ENCODE results near the gene SLC27A2. TPM values are rescaled to one million over a fixed set of nuclear protein-coding genes. Genes with fewer than 3 reads are reported as not detected.

SLC27A2 gene
- total RNA-seq, 1 experiment from 2014 or later = 8.1 TPM

DNA sequence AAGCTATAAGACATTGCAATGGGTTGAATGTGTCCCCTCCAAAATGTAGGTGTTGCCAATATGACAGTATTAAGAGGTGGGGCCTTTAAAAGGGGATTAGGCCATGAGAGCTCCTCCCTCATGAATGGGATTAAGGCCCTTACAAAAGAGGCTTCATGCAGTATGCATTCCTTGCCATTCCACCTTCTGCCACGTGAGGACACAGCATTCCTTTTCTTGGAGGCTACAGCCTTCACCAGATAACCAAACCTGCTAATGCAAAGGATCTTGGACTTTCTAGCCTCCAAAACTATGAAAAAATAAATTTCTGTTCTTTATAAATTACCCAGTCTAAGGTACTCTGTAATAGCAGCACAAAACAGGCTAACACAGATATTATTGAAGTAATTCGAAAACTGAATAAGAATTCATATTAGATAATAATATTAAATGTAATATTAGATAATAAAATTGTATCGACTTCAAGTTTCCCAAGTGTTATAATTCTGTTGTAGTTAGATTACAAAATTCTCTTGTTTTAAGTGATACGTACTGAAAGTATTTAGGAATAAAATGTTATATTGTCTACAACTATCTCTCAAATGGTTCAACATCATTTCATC lies 33.5 kb upstream of the SLC27A2 start:
- no peaks in the 10 kb centered on the region for H3K9me2 ChIP-seq (replicated peaks; ENCODE audit: low read length)
- H3K9me3 ChIP-seq (ENCODE audit: low read length) = no peaks in the 10 kb centered on the region
- H3F3A ChIP-seq (ENCODE audit: low read length, unreplicated experiment) = no peaks in the 10 kb centered on the region
- ChIA-PET POLR2A (ENCODE audit: unreplicated experiment) (no interaction called here), CTCF (interaction anchor here (0.6 to 2.3 kb wide), 2 partner anchors 168 to 169 kb away, joined by 4 to 23 read pairs; no protein-coding TSS in a partner anchor)
- ATAC-seq (peak; percentile 72), DNase-seq (peak; percentile 75)
- H3K4me2 ChIP-seq (ENCODE audit: low read length) = no peak overlapping the region
- H3K4me3 ChIP-seq (ENCODE audit: low read length) = no peak overlapping the region
- H4K20me1 ChIP-seq (ENCODE audit: low read length) = no peaks in the 10 kb centered on the region
- no peaks in the 10 kb centered on the region for H3K36me3 ChIP-seq (ENCODE audit: low read depth, low read length)
- no peaks in the 10 kb centered on the region for H3K27me3 ChIP-seq (ENCODE audit: low read length)
- H2AFZ ChIP-seq (ENCODE audit: low read length) = no peak overlapping the region
- no peaks in the 10 kb centered on the region for H3K79me2 ChIP-seq (ENCODE audit: low read length)
- no peak overlapping the region for H3K27ac ChIP-seq (ENCODE audit: low read length)
- TF ChIP-seq EZH2phosphoT487 (IDR thresholded peaks at IDR 0.05; ENCODE audit: borderline replicate concordance, low read length) (no peak), EZH2 (IDR thresholded peaks at IDR 0.05; ENCODE audit: low read length, unreplicated experiment) (no peak)
- TF ChIP-seq, protein P1, sequence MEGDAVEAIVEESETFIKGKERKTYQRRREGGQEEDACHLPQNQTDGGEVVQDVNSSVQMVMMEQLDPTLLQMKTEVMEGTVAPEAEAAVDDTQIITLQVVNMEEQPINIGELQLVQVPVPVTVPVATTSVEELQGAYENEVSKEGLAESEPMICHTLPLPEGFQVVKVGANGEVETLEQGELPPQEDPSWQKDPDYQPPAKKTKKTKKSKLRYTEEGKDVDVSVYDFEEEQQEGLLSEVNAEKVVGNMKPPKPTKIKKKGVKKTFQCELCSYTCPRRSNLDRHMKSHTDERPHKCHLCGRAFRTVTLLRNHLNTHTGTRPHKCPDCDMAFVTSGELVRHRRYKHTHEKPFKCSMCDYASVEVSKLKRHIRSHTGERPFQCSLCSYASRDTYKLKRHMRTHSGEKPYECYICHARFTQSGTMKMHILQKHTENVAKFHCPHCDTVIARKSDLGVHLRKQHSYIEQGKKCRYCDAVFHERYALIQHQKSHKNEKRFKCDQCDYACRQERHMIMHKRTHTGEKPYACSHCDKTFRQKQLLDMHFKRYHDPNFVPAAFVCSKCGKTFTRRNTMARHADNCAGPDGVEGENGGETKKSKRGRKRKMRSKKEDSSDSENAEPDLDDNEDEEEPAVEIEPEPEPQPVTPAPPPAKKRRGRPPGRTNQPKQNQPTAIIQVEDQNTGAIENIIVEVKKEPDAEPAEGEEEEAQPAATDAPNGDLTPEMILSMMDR (conservative IDR thresholded peaks at IDR 0.05; ENCODE audit: low read depth, low read length) = peak; percentile 71
- H3K9ac ChIP-seq (ENCODE audit: low read length) = no peak overlapping the region
- peaks cover 21% of the 10 kb centered on the region; the same call in 1 of the 2 replicates for H3K4me1 ChIP-seq (ENCODE audit: insufficient read depth, low read length)
- intact Hi-C loops (cut with micrococcal nuclease) = loop anchor here (1.0 to 10.0 kb wide), 4 partner anchors 168 to 1286 kb away; partner anchors contain the start of gene SHC4
- BruUV-seq (replicated peaks) = no TSS peak

DNA sequence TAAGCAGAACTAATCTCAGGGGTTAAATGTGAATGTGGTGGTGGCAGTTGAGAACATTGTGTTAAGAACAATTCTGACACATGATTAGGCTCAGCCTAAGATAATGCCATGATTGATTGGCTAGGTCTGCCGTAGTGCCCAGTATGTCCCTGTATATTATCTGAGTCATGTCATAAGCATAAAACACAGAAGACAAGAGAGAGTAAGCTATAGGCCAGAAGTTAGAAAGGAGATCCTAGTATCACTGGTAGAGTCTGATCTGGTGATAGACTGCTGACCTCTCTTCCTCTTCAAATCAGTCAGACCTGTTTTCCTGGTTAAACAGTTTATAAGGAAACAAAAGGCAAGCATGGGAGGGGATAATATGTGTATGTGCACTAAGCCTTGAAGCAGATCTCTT lies 32.9 kb upstream of the SLC27A2 start:
- no peaks in the 10 kb centered on the region for H3K36me3 ChIP-seq (ENCODE audit: low read depth, low read length)
- H4K20me1 ChIP-seq (ENCODE audit: low read length) = no peaks in the 10 kb centered on the region
- peak; percentile 10 for DNase-seq
- peaks cover 21% of the 10 kb centered on the region; the same call in 1 of the 2 replicates for H3K4me1 ChIP-seq (ENCODE audit: insufficient read depth, low read length)
- POLR2A ChIA-PET (ENCODE audit: unreplicated experiment) = no interaction called here
- no peaks in the 10 kb centered on the region for H3K79me2 ChIP-seq (ENCODE audit: low read length)
- H3K4me2 ChIP-seq (ENCODE audit: low read length) = no peak overlapping the region
- no peaks in the 10 kb centered on the region for H3F3A ChIP-seq (ENCODE audit: low read length, unreplicated experiment)
- BruUV-seq (replicated peaks) = no TSS peak
- CTCF ChIA-PET = interaction anchor here (2.3 kb wide), 1 partner anchor 167 kb away, joined by 23 read pairs; no protein-coding TSS in a partner anchor
- no peaks in the 10 kb centered on the region for H3K27me3 ChIP-seq (ENCODE audit: low read length)
- H3K4me3 ChIP-seq (ENCODE audit: low read length) = no peak overlapping the region
- TF ChIP-seq, protein P1 (conservative IDR thresholded peaks at IDR 0.05; ENCODE audit: low read depth, low read length) = no peak
- no peak for TF ChIP-seq EZH2phosphoT487 (IDR thresholded peaks at IDR 0.05; ENCODE audit: borderline replicate concordance, low read length)
- TF ChIP-seq EZH2 (IDR thresholded peaks at IDR 0.05; ENCODE audit: low read length, unreplicated experiment) = no peak
- intact Hi-C loops (cut with micrococcal nuclease) = loop anchor here (5.0 to 10.0 kb wide), 3 partner anchors 912 to 1287 kb away; partner anchors contain the start of gene SHC4
- H3K9me3 ChIP-seq (ENCODE audit: low read length) = no peaks in the 10 kb centered on the region
- peak overlapping the region; percentile 44; the same call in 1 of the 2 replicates for H2AFZ ChIP-seq (ENCODE audit: low read length)
- H3K27ac ChIP-seq (ENCODE audit: low read length) = no peak overlapping the region
- no peak overlapping the region for H3K9ac ChIP-seq (ENCODE audit: low read length)
- no peaks in the 10 kb centered on the region for H3K9me2 ChIP-seq (replicated peaks; ENCODE audit: low read length)
- ATAC-seq = no peak; the same call in none of the 2 replicates

DNA sequence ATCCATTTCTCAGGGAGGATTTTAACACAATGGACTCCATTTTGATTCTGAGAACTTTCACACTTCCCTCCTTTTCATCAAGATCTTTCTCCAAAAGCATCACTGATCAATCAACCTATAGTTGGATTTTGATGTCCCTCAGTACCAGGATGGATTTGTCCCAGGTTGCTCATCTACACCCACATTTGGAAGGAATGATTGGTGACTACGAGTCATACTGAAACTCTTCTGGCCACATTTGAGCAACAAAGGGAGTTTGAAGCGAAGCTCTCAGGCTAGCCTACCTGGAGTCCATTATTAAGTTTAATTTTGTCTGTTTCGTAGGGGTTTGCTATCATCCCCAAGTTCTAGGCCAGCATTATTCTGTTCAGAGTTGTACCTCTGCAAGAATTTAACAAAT lies 31.6 kb upstream of the SLC27A2 start:
- POLR2A ChIA-PET (ENCODE audit: unreplicated experiment) = no interaction called here

More for the DNA sequence above, 31.6 kb upstream of the SLC27A2 start:
- H4K20me1 ChIP-seq (ENCODE audit: low read length) = no peaks in the 10 kb centered on the region
- intact Hi-C loops (cut with micrococcal nuclease) = no loop called here
- H3K9me3 ChIP-seq (ENCODE audit: low read length) = no peaks in the 10 kb centered on the region
- CTCF ChIA-PET = no interaction called here
- H3K27ac ChIP-seq (ENCODE audit: low read length) = no peak overlapping the region
- no peak overlapping the region for H3K4me2 ChIP-seq (ENCODE audit: low read length)
- H3K27me3 ChIP-seq (ENCODE audit: low read length) = no peaks in the 10 kb centered on the region
- H3K4me3 ChIP-seq (ENCODE audit: low read length) = no peak overlapping the region
- H3F3A ChIP-seq (ENCODE audit: low read length, unreplicated experiment) = no peaks in the 10 kb centered on the region
- no peaks in the 10 kb centered on the region for H3K9me2 ChIP-seq (replicated peaks; ENCODE audit: low read length)
- no peak overlapping the region for H2AFZ ChIP-seq (ENCODE audit: low read length)
- DNase-seq = no peak
- BruUV-seq (replicated peaks) = no TSS peak
- TF ChIP-seq, protein P1 (conservative IDR thresholded peaks at IDR 0.05; ENCODE audit: low read depth, low read length) = no peak
- TF ChIP-seq EZH2phosphoT487 (IDR thresholded peaks at IDR 0.05; ENCODE audit: borderline replicate concordance, low read length) = no peak
- TF ChIP-seq EZH2 (IDR thresholded peaks at IDR 0.05; ENCODE audit: low read length, unreplicated experiment) = no peak
- no peaks in the 10 kb centered on the region for H3K36me3 ChIP-seq (ENCODE audit: low read depth, low read length)
- H3K4me1 ChIP-seq (ENCODE audit: insufficient read depth, low read length) = peaks cover 13% of the 10 kb centered on the region; the same call in 1 of the 2 replicates
- no peaks in the 10 kb centered on the region for H3K79me2 ChIP-seq (ENCODE audit: low read length)
- no peak overlapping the region for H3K9ac ChIP-seq (ENCODE audit: low read length)
- ATAC-seq = no peak

Measured in PC-3 (cell line).